ENCODE measurements around the gene DAPK3.
"Not testable (repeated sequence)": the region's sequence is repeated elsewhere in the genome, so short reads cannot be mapped to it uniquely, and the experiment has no call there.

DAPK3 gene

DNA sequence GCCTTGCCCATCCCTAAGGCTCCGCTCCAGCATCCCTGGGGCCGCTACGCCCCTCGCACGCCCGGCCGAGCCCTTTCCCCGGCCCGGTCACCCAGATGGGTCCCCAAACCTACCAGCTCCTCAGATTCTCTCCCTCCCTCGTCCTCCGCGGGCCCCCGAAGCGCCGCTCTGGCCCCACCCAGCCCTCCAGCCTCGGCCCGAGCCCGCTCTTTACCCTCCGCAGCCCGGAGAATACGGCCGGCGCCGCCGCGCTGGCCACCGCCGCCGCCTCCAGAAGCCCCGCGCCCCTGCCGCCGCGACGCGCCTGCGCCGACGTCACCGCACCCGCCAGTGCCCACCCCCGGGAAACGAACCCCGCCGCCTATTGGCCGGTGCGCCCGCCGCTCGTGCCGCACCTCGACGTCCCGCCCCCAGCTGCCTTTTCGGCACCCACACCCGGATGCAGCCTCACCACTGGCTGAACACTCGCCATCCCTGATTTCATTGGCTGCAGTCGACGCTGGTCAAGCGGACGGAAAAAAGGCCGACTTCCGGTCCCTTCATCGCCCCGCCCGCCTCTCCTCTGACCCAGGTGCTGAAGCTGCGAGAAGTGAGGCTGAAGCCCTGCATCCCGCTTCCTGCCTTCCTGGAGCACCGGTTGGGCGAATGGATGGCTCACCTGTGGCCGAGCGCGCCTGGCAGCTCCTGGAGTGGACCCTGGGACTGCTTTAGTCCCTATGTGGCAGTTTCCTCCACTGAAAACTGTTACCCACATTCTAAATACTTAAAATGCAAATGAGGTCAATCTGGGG lies at the start of gene DAPK3:
Gene DAPK3 (minus strand): TSS at position 292 of the 791 bp plus-strand sequence. CDS start 1,364 bp downstream, outside the sequence.
- DNase-seq (ENCODE audit: low spot score) = peak; percentile 98

DNA sequence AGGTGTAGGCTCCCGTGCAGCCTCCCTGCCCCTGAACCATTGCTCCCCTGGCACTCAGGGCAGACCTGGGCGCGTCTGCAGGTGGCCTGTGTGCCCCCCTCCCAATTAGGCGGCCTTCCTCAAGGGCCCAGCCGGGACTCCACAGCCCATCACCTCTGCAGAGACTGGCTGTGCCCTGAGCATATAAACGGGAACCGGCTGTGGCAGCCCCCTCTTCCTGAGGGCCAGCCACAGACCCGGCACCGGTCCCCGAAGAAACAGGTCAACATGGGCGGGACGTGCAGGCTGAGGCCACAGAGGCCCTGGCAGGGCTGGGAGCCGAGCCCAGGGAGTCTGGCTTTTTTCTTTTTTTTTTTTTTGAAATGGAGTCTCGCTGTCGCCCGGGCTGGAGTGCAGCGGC lies 48.7 kb upstream of the DAPK3 start:
- no peak for DNase-seq (ENCODE audit: low spot score)

DNA sequence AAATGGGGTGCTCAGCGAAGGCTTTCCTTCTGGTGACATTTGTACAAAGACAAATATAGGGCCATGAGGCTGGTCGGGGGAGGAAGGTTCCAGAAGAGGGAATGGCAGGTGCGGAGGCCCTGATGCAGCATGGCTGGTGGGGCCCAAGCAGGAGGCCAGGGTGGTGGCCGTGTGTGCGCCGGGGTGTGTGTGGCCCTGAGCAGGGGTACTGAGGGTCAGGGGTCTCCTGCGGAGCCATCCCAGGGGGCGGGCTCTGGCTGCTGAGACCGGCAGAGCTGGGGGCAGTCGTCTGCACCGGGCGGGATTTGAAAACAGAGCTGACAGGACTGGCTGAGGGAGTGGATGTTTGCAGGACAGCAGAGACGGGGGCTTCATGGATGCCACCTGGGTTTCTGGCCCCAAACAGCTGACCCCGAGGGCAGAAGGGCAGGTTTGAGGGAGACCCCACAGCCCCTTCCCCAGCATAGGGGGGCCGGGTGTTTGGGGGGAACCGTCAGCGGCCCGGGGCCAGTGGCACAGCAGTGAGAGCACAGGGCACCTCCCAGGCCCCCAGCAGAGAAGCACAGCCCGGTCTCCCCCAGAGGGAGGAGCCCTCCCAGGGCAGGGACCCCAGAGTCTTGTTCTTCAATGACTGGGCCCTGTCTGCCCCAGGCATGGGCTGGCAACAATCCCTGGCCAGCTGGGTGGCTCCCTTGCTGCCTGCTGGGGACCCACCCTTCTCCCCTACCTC lies 48.0 kb upstream of the DAPK3 start:
- DNase-seq (ENCODE audit: low spot score) = no peak

DNA sequence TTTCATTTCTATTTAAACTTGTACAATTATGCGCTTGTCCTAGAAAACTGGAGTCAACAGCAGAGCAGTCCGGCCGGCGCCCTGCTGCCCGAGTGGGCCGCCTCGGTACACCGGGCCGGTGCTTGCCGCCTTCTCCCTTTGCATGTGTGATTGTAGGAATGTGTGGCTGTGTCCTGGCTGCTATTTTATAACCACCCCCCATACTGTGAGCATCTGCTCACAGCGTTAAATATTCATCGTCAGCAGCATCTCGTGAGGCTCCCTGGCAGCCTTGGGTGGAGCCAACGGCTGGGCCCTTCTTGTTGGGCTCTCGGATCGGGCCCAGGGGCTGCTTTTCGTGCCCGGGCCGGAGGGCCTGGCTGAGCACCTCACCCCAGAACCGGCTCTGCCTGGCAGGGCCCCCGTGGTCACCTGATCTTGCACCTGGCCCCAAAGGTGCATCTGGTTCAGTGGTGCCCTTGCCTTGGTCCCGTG lies 47.3 kb upstream of the DAPK3 start:
- no peak for DNase-seq (ENCODE audit: low spot score)

DNA sequence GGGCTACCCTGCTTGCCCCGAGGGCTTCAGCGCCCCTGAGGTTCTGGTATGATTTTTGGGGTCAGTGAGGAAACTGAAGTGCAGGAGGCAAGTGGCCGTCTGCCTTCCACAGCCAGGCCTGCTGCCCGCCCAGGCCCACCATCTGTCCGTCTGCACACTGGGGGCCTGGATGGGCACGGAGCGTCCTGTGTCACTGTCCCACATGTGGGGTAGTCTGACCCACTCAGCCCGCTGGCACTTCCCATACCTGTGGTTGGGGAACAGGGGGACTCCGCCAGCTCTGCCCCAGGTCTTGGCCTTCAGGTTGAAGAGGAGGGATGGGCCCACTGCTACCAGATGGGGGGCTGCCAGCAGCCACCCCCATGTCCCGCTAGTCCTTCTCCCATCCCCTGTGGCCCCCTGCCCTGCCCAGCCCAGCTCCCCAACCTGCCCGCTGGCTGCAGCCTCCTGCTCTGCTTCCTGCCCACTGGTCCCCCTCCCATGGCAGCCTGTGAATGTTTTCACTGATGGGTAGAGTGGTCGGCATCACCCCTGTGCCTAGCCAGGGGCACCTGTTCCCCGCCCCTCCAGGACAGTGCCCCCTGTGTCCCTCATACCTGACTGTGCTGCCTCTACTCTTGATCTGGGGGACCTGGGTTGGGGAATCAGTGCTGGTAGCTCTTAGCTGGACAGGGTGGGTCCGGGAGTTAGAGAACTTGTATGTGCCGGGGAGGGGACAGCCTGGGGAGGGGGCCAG lies 46.2 kb upstream of the DAPK3 start:
- no peak for DNase-seq (ENCODE audit: low spot score)

DNA sequence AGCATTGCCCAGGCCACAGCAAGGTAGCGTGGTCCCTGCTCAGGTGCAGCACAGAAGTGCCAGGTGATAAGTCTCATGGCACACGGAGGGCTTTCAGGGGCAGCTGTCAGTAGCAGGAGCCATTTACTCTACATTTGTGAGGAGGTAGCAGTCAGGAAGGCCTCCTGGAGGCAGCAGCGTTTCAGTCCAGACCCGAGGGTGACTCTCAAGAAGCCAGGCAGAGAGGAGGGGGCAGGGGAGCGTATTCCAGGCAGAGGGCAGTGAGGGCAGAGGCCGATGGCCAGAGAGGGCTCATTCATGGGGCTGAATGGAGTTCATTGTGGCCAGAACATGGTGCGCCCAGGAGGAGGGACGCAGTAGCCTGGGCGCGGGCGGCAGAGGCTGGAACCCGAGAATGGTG lies 45.6 kb upstream of the DAPK3 start:
- no peak for DNase-seq (ENCODE audit: low spot score)

DNA sequence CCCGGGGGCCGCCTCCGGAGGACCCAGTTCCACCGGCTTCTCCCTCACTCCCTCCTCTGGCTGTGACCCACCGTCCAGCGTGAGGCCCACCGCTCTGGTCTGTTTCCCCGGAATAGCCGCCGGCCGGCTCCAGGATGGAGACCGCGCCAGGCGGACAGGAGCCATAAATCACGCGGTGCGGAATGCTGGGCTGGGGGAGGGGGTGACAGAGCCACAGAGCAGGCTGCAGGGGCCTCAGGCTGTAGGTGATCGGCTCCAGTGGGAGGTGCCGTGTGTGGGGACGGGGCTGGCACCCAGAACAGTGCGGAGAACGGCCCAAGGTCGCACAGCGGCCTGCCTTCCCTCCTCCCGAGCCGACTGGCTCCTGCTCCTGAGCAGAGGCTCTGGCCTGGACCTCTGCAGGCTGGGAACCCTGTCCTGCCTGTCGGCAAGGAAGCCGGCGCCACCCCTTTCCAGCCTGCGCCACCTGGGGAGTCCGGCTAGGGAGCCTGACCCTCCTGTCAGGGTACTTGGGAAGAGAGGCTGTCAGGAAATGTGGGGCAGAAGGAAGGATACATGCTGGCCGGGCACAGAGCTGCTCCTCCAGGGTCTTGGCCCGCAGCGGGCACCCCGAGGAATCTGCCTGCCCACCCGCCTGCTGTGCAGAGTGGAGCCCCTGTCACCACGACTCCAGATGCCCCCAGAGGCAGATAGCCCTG lies 45.0 kb upstream of the DAPK3 start:
- DNase-seq (ENCODE audit: low spot score) = no peak

DNA sequence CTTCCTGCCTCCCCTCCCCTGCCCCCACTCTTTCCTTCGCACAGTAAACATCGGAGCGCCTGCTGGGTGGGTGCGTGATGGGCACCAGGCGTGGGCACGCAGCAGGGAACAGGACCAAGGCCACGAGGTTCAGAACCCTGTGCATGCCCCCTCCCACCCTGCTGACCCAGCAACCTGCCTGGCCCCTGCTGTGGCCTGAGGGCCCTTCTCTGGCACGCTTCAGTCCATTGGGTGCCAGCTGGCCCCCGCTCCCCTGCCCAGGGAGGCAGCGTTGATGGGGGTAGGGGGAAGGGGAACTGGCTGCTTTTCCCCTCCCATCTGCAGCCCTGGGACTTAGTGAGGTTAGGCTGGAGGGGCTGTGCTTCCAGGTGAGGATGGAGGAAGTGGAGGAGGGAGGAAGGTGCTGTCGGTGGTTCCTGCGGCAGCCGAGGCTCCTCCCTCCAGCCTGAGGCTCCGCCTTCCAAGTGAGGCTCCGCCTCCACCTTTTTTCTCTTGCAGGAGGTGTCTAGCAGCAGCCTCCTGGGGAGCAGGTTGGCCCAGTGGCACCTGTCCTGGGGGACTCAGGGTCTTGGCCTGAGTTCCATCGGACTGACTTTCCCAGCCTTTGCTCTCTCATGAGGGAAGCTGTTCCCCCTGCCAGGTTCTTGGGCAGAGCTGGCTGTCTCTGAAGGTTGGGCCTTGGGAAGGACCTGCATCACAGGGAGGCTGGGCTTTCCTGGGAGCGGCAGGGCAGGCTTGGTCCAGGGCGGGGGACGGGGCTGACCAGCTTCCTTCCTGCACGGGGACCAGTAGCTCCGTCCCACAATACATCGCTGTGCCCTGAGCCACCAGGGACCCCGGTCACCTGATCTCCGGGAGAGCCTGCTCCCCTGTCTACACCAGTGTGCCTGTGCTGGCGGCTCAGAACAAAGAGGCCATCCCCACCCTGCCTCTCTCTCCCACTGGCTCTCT lies 43.9 kb upstream of the DAPK3 start:
- no peak for DNase-seq (ENCODE audit: low spot score)

DNA sequence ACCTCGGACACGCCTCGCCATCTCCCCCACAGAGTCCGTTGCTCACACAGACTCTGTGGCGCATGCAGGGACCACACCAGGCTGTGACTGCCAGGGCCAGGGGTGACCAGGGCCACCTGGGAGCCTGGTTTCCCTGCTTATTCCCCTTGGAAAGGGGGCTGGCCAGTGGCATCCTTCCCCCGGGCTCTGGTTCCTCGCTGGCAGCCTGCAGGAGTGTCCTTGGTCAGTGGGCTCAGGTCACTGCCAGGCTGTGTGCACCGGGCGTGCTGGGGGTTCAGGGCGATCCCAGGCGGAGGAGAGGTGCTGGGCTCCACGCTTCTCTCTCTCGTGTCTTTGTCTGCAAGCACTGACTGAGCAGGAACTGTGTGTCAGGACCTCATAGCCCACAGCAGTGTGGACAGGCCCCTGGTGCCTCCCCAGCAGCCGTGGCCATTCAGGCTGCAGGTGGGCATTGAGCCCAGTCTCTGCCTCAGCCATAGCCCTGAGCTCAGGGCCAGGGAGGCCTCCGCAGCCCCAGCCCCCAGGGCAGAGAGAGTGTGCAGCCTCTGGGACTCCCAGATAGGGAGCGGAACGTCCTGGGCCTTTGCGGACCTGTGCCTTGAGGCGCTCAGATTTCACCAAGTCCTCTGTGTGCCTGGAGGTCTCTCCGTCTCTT lies 43.1 kb upstream of the DAPK3 start:
- DNase-seq (ENCODE audit: low spot score) = no peak

DNA sequence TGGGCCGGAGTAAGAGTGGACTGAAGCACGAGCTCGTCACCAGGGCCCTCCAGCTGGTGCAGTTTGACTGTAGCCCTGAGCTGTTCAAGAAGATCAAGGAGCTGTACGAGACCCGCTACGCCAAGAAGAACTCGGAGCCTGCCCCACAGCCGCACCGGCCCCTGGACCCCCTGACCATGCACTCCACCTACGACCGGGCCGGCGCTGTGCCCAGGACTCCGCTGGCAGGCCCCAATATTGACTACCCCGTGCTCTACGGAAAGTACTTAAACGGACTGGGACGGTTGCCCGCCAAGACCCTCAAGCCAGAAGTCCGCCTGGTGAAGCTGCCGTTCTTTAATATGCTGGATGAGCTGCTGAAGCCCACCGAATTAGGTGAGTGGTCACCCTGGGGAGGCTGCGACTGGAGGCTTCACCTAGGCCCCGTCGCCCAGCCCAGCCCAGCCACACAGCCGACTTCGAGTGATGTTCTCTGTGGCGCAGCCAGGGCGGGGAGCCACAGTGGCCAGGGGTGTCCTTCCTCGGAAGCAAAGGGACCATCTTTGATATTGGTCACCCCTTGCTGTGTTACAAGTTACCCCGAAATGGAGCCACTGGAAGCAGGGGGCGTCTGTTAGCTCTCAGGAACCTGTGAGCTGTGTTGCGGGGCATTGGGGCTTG lies 42.2 kb upstream of the DAPK3 start:
- DNase-seq (ENCODE audit: low spot score) = no peak

DNA sequence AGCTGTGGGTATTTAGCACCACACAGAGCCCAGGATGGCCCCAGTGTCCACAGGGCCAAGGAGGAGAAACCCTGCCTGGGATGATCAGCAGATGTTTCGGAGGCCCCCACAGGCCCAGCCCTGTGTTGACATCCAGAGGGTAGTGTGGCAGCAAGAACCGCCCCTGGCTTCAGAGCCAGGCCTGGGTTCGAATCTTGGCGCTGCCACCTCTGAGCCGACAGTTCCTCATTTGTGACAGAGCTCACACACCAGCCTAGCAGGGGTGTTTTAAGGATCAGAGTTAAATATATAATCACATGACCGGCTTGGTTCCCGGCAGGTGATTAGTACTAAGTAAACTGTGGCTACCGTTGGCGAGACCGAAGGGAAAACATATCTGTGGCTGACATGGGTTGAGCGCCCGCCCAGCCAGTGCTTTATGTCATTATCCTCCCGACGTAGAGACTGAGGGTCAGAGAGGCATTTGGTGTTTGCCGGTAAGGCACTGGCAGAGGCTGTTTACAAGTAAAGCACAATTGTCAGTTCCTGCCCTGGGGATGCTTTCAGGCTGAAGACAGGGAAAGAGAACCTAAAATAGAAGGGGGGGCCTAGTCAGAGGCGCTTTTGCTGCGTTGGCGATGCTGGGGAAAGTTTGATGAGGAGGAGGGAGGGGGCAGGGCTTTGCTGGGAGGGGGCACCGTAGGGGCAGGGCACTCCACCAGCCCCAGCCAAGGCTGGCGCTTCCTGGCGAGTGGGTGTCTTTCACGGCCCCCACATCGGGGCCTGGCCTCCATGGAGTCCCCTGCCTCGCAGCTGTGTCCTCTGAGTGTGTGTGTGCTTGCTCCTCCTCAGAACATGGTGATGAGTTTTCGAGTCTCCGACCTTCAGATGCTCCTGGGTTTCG lies 41.4 kb upstream of the DAPK3 start:
- no peak for DNase-seq (ENCODE audit: low spot score)

DNA sequence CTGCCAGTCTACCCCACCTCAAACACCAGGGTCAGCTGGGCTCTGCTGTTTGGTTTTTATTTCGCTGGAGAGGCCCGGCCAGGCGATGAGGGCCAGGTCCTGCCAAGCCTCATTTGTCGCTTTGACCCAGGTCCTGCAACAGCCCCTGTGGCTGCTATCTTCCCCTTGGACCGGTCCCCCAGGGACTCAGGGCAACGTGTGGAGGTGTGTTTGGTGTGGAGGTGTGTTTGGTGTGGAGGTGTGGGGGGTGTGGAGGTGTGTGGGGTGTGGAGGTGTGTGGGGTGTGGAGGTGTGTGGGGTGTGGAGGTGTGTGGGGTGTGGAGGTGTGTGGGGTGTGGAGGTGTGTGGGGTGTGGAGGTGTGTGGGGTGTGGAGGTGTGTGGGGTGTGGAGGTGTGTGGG lies 40.5 kb upstream of the DAPK3 start:
- not testable (repeated sequence) for DNase-seq (ENCODE audit: low spot score)

DNA sequence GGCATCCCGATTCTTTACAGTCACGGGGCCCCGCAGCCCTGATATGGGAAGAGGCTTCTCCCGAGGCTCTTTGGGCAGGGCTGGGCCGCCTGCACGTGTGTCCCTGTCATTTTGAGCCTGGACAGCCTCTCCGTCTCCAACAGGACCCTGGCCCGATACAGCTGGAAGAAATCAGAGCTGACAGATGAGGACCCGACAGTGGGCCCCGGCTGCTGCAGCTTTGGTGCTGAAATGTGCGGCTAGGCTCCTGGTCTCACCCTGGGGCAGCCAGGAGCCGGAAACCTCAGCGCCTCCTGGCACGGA lies 39.9 kb upstream of the DAPK3 start:
- no peak for DNase-seq (ENCODE audit: low spot score)

DNA sequence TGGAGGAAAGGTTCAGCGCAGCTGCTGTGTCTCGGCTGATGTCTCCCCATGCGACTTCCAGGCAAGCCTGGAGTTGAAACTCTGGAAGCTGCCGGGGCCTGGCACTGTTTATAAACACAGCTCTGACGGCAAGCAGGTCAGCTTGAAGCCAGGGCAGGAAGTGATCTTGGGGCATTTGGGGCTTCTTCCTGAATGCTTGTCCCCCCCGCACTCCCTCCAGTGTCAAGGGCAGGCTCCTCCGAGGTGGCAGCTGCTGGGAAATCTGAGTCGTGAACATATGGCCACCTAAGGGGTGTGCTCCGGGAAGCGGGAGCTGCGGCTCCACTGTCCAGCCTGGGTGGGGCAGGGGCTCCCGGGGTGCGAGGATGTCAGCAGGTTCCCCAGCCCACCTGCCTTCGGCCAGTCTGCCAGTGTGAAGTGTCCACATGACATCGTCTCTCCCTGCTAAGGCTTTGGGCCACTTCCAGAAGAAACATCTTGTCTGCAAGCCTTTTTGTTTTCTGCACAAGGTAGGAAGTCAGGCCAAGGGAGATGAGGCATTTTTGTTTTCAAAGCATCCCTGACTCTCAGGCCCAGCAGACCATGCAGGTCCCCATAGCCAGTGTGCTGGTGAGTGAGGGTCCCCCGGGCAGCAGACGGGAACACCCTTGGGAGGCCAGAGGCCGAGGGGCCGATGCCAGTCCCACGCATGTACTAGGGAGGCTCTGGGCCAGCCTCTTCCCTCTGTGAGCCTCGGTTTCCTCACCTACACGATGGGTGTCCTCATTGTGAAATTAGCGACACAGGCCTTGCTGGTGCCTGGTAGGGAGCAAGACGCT lies 39.3 kb upstream of the DAPK3 start:
- no peak for DNase-seq (ENCODE audit: low spot score)

DNA sequence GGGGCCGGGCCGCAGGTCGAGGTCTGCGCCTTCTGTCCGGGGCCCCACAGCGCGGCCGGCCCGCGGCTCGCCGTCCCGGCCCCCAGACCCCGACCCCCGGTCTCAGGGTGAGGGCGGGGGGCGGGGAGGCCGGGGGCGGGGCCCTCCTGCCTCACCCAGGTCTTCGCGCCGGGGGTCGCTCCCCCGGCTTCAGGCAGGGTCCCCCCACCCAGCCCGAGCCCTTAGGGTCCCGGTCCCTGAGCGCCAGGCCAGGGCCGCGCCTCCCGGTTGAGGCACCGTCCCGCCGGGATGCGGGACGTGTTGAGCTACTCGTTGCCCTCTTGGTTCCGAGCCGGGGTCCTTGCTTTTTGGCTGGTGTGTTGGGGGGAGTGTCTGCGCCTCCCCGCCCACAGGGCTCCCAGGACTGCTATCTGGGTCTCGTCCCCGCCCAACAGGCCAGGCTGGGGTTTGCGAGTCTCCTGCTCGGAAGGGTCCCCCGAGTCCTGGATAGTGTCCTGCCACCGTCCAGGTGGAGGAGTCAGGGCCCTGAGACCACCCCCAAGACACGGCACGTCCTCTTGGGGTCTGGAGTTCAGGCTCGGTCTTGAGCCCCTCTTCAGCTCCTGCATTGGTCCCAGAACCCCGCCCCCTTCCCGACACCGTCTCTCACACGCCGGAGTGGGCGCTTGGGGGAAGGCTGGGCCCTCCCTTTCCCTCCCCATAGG lies 37.1 kb upstream of the DAPK3 start:
- peak; percentile 61 for DNase-seq (ENCODE audit: low spot score)

DNA sequence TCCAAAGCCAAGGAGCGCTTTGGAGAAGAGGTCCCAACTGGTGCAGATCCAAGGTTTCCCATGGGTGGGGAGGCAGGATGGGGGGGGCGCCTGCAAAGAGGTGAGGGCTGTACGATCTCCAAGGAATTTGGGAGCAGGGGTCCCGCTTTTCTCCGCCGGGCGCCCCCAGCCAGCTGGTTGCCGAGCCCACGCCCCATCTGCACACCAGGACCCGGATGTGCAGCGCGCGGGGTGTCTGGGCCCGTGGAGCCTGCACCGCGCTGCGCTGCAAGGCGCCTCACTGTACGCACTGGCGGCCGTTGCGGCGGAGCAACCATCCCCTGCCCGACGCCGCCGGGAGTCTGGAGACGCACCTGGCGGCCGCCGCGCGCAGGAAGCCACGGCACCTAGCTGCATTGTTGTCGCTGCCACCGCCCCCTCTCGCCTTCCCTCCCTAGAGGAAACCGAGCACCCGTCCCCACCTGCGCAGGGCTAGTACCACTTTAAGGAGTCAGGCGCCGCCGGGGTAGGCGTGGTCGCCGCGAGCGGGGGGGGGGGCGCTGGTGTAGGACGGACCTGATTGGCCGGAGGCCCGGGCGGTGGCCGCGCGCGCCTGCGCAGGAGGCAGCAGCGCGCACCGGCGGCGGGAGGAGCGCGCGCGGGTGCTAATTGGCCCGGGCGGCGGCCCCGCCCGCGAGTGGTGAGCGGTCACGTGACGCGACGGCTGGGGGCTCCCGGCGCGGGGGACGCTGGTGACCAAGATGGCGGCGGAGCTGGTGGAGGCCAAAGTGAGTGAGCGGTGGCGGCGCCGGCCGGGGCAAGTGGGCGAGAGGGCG lies 36.3 kb upstream of the DAPK3 start, which contains the start of gene PIAS4:
Gene PIAS4 (plus strand): TSS at position 716 of the 815 bp plus-strand sequence. CDS start 25 bp downstream, at position 741.
- DNase-seq (ENCODE audit: low spot score) = peak; percentile 100

Data from GM03348 (cell line).